Fibroblast of villous mesenchyme (primary cell): ENCODE measurements around the gene TMEM115. TPM values are rescaled to one million over a fixed set of nuclear protein-coding genes. Genes with fewer than 3 reads are reported as not detected.

Experiments
- DNase-seq: peaks from one replicate; pipeline ENCODE4 v3.0.0-alpha.2; 2010; ENCODE audit warnings: low read depth
- H3K4me3 ChIP-seq: 2 replicates; pipeline ENCODE4 v1.5.1; 2011; ENCODE audit warnings: low read depth, mild to moderate bottlenecking, low read length
- CTCF ChIP-seq: IDR thresholded peaks from 2 replicates; pipeline ENCODE4 v1.5.1; 2012; ENCODE audit warnings: low read depth, mild to moderate bottlenecking, low read length; ENCODE audit not compliant: insufficient read depth
- total RNA-seq: library from RNA; depleted of rRNA; stranded (reverse); fragments of >200 nt; gene quantifications from 2 replicates; pipeline ENCODE4 v1.2.3, GENCODE V29; 2012

Gene TMEM115
- total RNA-seq, 1 donor: 55.3 TPM

DNA sequence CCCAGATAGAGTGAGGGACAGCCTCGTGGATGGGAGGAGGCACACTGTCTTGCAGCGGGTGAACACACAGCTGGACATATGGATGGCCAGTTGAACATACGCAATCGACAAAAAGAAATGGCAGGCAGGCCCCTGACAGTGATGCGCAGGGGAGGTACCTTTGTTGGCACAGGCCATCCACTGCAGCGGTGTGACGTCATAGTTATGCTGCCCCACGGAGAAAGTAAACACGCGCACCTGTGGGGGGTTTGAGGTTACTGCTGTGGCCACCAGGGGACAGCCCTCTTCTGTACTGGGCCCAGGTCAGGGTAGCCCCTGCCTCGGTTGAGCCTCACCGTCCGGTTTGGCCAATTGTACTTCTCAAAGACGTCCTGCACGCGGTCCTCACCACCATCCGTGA is 19.4 kb upstream of the TMEM115 start:
- H3K4me3 ChIP-seq: no peak overlapping the region
- no peak for DNase-seq
- no peak for TF ChIP-seq CTCF

GRCh38 chr3:50378024-50378423 is 18.7 kb upstream of the TMEM115 start:
- no peak overlapping the region for H3K4me3 ChIP-seq
- DNase-seq: no peak
- TF ChIP-seq CTCF: no peak

- TF ChIP-seq CTCF: no peak
- H3K4me3 ChIP-seq: no peak overlapping the region
- DNase-seq: no peak
These were observed 16.1 kb upstream of the TMEM115 start for GRCh38 chr3:50375258-50375931.

DNA sequence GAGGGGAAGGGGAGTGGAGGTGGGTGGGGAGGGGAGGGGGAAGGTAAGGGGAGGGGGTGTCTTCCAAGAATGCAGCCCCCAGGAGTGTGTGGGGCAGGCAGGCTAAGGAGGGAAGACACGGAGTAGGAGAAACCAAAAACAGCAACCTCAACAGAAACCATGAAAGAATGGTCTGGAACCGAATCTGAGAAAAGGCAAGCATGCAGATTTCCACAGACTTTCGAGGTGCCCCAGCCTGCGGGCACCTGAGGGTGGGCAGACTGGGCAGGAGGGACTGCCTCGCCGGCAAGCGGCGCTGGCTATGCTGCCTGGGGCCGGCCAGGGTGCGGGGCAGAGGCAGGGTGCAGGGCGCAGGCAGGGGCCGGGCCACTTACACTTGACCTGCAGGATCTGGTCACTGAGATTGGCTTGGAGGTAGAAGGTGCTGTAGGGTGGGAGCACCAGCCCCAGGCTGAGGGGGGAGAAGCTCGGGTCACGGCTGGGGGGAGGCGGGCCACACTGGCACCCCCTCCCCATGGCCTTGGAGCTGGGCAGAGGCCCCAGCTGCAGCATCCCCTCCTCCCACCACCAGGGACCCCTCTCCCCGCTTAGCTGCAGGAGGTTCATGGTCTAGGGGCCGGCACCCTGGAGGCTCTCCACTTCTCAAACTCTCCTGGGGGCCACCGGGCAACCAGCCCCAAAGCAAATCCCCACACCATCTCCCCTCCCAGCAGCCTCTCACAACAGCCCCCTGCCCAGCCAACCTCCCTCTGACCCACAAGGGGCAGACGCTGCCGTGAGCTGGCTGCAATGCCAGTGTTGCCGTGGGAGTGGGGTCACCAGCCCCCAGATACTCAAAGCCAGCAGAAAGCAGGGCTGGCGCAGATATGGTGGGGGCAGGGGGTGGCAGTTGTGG is 15.3 kb upstream of the TMEM115 start:
- TF ChIP-seq CTCF: no peak

GRCh38 chr3:50373146-50374051 is 14.1 kb upstream of the TMEM115 start:
- H3K4me3 ChIP-seq: no peak overlapping the region
- TF ChIP-seq CTCF: no peak
- DNase-seq: no peak

More for the DNA sequence above, 15.3 kb upstream of the TMEM115 start:
- no peak overlapping the region for H3K4me3 ChIP-seq
- no peak for DNase-seq

DNA sequence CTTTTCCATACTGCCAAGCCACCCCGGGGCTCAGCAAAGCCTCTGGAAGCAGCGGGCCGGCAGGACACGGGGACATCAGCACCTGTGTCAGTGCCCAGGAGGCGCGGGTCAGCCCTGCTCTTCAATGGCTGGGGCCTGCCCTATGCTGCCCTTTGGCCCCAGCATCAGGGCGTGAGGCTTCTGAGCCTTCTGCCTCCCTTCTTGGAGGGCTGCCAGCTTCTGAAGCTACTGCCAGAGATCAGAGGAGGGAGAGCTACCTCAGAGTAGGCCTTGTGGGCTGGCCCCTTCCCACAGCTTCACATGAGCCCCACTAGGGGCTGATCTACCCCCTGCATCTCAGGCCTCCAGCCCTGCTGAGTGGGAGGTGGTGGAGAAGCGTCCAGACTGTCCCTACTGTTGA is 13.0 kb upstream of the TMEM115 start:
- TF ChIP-seq CTCF: no peak
- H3K4me3 ChIP-seq: no peak overlapping the region
- no peak for DNase-seq
